Measurements from ENCODE around the gene KCNQ1. TPM values are rescaled to one million over a fixed set of nuclear protein-coding genes. Genes with fewer than 3 reads are reported as not detected.

Gene KCNQ1
- total RNA-seq, 2 experiments from 2014 or later: 10.7 to 10.8 TPM

- no peak for DNase-seq
- CTCF ChIA-PET: no interaction called here
- H3K9me3 Mint-ChIP-seq: peaks cover 2% of the 10 kb centered on the region
- no peaks in the 10 kb centered on the region for H3K27me3 Mint-ChIP-seq
- POLR2A ChIA-PET: no interaction called here
- no peak overlapping the region for H3K27ac Mint-ChIP-seq
- H3K4me1 Mint-ChIP-seq (ENCODE audit: low read depth): no peaks in the 10 kb centered on the region
- no peak overlapping the region for H3K4me3 Mint-ChIP-seq
- intact Hi-C loops (cut with micrococcal nuclease): no loop called here
- H3K36me3 Mint-ChIP-seq: no peaks in the 10 kb centered on the region
Observed at GRCh38 chr11:2748814-2749554, 304.2 kb downstream of the KCNQ1 start.

- Mint-ChIP-seq H3K36me3 (peaks cover 3% of the 10 kb centered on the region), H3K27me3 (no peaks in the 10 kb centered on the region), H3K27ac (no peak overlapping the region), H3K9me3 (peaks cover 8% of the 10 kb centered on the region), H3K4me3 (no peak overlapping the region), H3K4me1 (ENCODE audit: low read depth) (no peaks in the 10 kb centered on the region)
- intact Hi-C loops (cut with micrococcal nuclease): no loop called here
- DNase-seq: no peak
- POLR2A ChIA-PET: no interaction called here
- CTCF ChIA-PET: no interaction called here
Observed at GRCh38 chr11:2750101-2750681, 305.4 kb downstream of the KCNQ1 start.

- Mint-ChIP-seq H3K9me3 (peaks cover 9% of the 10 kb centered on the region), H3K27ac (no peak overlapping the region), H3K36me3 (peaks cover 3% of the 10 kb centered on the region), H3K4me1 (ENCODE audit: low read depth) (no peaks in the 10 kb centered on the region), H3K4me3 (no peak overlapping the region), H3K27me3 (no peaks in the 10 kb centered on the region)
- no peak for DNase-seq
- ChIA-PET CTCF (no interaction called here), POLR2A (no interaction called here)
- intact Hi-C loops (cut with micrococcal nuclease): no loop called here
Observed at GRCh38 chr11:2750682-2751522, 306.1 kb downstream of the KCNQ1 start.

- Mint-ChIP-seq H3K27me3 (no peaks in the 10 kb centered on the region), H3K4me3 (no peak overlapping the region), H3K4me1 (ENCODE audit: low read depth) (no peaks in the 10 kb centered on the region), H3K27ac (no peak overlapping the region), H3K9me3 (peaks cover 11% of the 10 kb centered on the region), H3K36me3 (peaks cover 3% of the 10 kb centered on the region)
- DNase-seq: no peak
- ChIA-PET POLR2A (no interaction called here), CTCF (interaction anchor here (1.0 kb wide), 1 partner anchor 136 kb away, joined by 3 read pairs; no protein-coding TSS in a partner anchor)
- intact Hi-C loops (cut with micrococcal nuclease): no loop called here
Observed at GRCh38 chr11:2751523-2752203, 306.9 kb downstream of the KCNQ1 start.

GRCh38 chr11:2752204-2752770, 307.5 kb downstream of the KCNQ1 start:
- H3K27ac Mint-ChIP-seq: no peak overlapping the region
- POLR2A ChIA-PET: no interaction called here

GRCh38 chr11:2752923-2753322, 308.1 kb downstream of the KCNQ1 start:
- POLR2A ChIA-PET: no interaction called here
- Mint-ChIP-seq H3K27ac (no peak overlapping the region), H3K4me1 (ENCODE audit: low read depth) (no peaks in the 10 kb centered on the region), H3K9me3 (peaks cover 11% of the 10 kb centered on the region), H3K36me3 (peaks cover 3% of the 10 kb centered on the region), H3K27me3 (no peaks in the 10 kb centered on the region), H3K4me3 (no peak overlapping the region)
- CTCF ChIA-PET: no interaction called here
- intact Hi-C loops (cut with micrococcal nuclease): no loop called here
- DNase-seq: no peak

More at GRCh38 chr11:2752204-2752770, 307.5 kb downstream of the KCNQ1 start:
- no peak for DNase-seq
- no peak overlapping the region for H3K4me3 Mint-ChIP-seq
- H3K4me1 Mint-ChIP-seq (ENCODE audit: low read depth): no peaks in the 10 kb centered on the region
- H3K27me3 Mint-ChIP-seq: no peaks in the 10 kb centered on the region
- CTCF ChIA-PET: interaction anchor here (1.0 kb wide), 1 partner anchor 136 kb away, joined by 3 read pairs; no protein-coding TSS in a partner anchor
- intact Hi-C loops (cut with micrococcal nuclease): no loop called here
- peaks cover 11% of the 10 kb centered on the region for H3K9me3 Mint-ChIP-seq
- H3K36me3 Mint-ChIP-seq: peaks cover 3% of the 10 kb centered on the region

- intact Hi-C loops (cut with micrococcal nuclease): no loop called here
- H3K9me3 Mint-ChIP-seq: peaks cover 11% of the 10 kb centered on the region
- H3K4me3 Mint-ChIP-seq: no peak overlapping the region
- ChIA-PET CTCF (no interaction called here), POLR2A (no interaction called here)
- H3K4me1 Mint-ChIP-seq (ENCODE audit: low read depth): no peaks in the 10 kb centered on the region
- DNase-seq: no peak
- no peak overlapping the region for H3K27ac Mint-ChIP-seq
- peaks cover 3% of the 10 kb centered on the region for H3K36me3 Mint-ChIP-seq
- no peaks in the 10 kb centered on the region for H3K27me3 Mint-ChIP-seq
Observed at GRCh38 chr11:2754008-2754407, 309.2 kb downstream of the KCNQ1 start.

GRCh38 chr11:2755071-2755470, 310.3 kb downstream of the KCNQ1 start:
- DNase-seq: no peak
- Mint-ChIP-seq H3K27me3 (no peaks in the 10 kb centered on the region), H3K4me1 (ENCODE audit: low read depth) (no peaks in the 10 kb centered on the region), H3K36me3 (peaks cover 3% of the 10 kb centered on the region), H3K4me3 (no peak overlapping the region), H3K9me3 (peaks cover 11% of the 10 kb centered on the region), H3K27ac (no peak overlapping the region)
- POLR2A ChIA-PET: no interaction called here
- intact Hi-C loops (cut with micrococcal nuclease): no loop called here
- CTCF ChIA-PET: no interaction called here

- ChIA-PET POLR2A (no interaction called here), CTCF (no interaction called here)
- Mint-ChIP-seq H3K36me3 (peaks cover 3% of the 10 kb centered on the region), H3K27me3 (no peaks in the 10 kb centered on the region), H3K27ac (no peak overlapping the region), H3K4me3 (no peak overlapping the region), H3K4me1 (ENCODE audit: low read depth) (no peaks in the 10 kb centered on the region), H3K9me3 (peaks cover 11% of the 10 kb centered on the region)
- DNase-seq: no peak
- intact Hi-C loops (cut with micrococcal nuclease): no loop called here
Observed at GRCh38 chr11:2758751-2759150, 313.9 kb downstream of the KCNQ1 start.

- Mint-ChIP-seq H3K27ac (no peak overlapping the region), H3K4me3 (no peak overlapping the region), H3K36me3 (peaks cover 3% of the 10 kb centered on the region), H3K27me3 (no peaks in the 10 kb centered on the region), H3K9me3 (peaks cover 9% of the 10 kb centered on the region), H3K4me1 (ENCODE audit: low read depth) (no peaks in the 10 kb centered on the region)
- intact Hi-C loops (cut with micrococcal nuclease): no loop called here
- ChIA-PET CTCF (interaction anchor here (0.9 kb wide), 1 partner anchor 133 kb away, joined by 4 read pairs; no protein-coding TSS in a partner anchor), POLR2A (no interaction called here)
- DNase-seq: no peak
Observed at GRCh38 chr11:2759228-2760195, 314.7 kb downstream of the KCNQ1 start.

GRCh38 chr11:2760196-2760871, 315.5 kb downstream of the KCNQ1 start:
- H3K4me3 Mint-ChIP-seq: no peak overlapping the region
- ChIA-PET POLR2A (no interaction called here), CTCF (interaction anchor here (0.9 kb wide), 1 partner anchor 132 kb away, joined by 4 read pairs; no protein-coding TSS in a partner anchor)
- peaks cover 2% of the 10 kb centered on the region for H3K9me3 Mint-ChIP-seq
- H3K27ac Mint-ChIP-seq: no peak overlapping the region
- H3K4me1 Mint-ChIP-seq (ENCODE audit: low read depth): no peaks in the 10 kb centered on the region
- H3K36me3 Mint-ChIP-seq: no peaks in the 10 kb centered on the region
- no peak for DNase-seq
- no peaks in the 10 kb centered on the region for H3K27me3 Mint-ChIP-seq
- intact Hi-C loops (cut with micrococcal nuclease): no loop called here

All from activated CD4-positive, alpha-beta memory T cell treated with anti-CD3 and anti-CD28 coated beads for 36 hours (primary cell).